Occipital lobe (tissue), 3 donors: ENCODE results near the gene CCDC102B. TPM values are rescaled to one million over a fixed set of nuclear protein-coding genes. Genes with fewer than 3 reads are reported as not detected.

ENCODE experiments used
- DNase-seq: peaks from one replicate; lab custom pipeline; 2025; lab: John Stamatoyannopoulos, UW
- small RNA-seq: library from RNA; depleted of rRNA; stranded (forward); fragments of <200 nt; gene quantifications from one replicate; pipeline ENCODE3, GENCODE V24; 2014
- total RNA-seq: library from RNA; depleted of rRNA; stranded (reverse); fragments of >200 nt; gene quantifications from one replicate; pipeline ENCODE4 v1.2.3, GENCODE V29; 2014

CCDC102B gene
- total RNA-seq, 1 donor from 2014 or later: 20.1 TPM

- DNase-seq: no peak
Measured at GRCh38 chr18:69081846-69082245, 284.0 kb downstream of the CCDC102B start.

- no peak for DNase-seq
Measured at GRCh38 chr18:69082499-69082898, 284.6 kb downstream of the CCDC102B start.

GRCh38 chr18:69085951-69086350 is 288.1 kb downstream of the CCDC102B start:
- no peak for DNase-seq

- DNase-seq: no peak
Measured at GRCh38 chr18:69088973-69089372, 291.1 kb downstream of the CCDC102B start.

- no peak for DNase-seq
Measured at GRCh38 chr18:69097349-69097748, 299.5 kb downstream of the CCDC102B start.

GRCh38 chr18:69102959-69103358 is 305.1 kb downstream of the CCDC102B start:
- DNase-seq: no peak

Small RNAs within 50 kb of the gene (small RNA-seq; reads per million reads assigned to genes)
- not detected for gene RNU6-39P

Other genes starting within 250 kb of the CCDC102B start
- 84.7 TPM for gene TMX3, start 83.0 kb upstream of the CCDC102B start, total RNA-seq